ENCODE results near the gene PCBD2. TPM values are rescaled to one million over a fixed set of nuclear protein-coding genes. Genes with fewer than 3 reads are reported as not detected.
"Not testable (repeated sequence)": the region's sequence is repeated elsewhere in the genome, so short reads cannot be mapped to it uniquely, and the experiment has no call there.

Gene PCBD2
- total RNA-seq, result 10 to 100 TPM; 11.3 to 14.4 TPM

- no peaks in the 10 kb centered on the region for H3K27me3 Mint-ChIP-seq (ENCODE audit: low read depth)
- H3K27ac Mint-ChIP-seq, result peak within 1 kb of the TSS; percentile 98
- POLR2A ChIA-PET, result interaction anchor here (0.7 to 2.4 kb wide), 24 partner anchors 13 to 1853 kb away, joined by 3 to 19 read pairs (median 6); partner anchors contain the start of genes C5orf24, CAMLG, DDX46 and HSPA4
- H3K36me3 Mint-ChIP-seq (ENCODE audit: low read depth), result peaks cover 23% of the 10 kb centered on the region
- H3K4me1 Mint-ChIP-seq (ENCODE audit: low read depth), result peaks cover 27% of the 10 kb centered on the region
- no peaks in the 10 kb centered on the region for H3K9me3 Mint-ChIP-seq (ENCODE audit: insufficient read depth)
- ATAC-seq (peak; percentile 88), DNase-seq (peak; percentile 94)
- peak within 1 kb of the TSS; percentile 94 for H3K4me3 Mint-ChIP-seq
- CTCF ChIA-PET, result interaction anchor here (0.7 to 4.9 kb wide), 36 partner anchors 9 to 494 kb away, joined by 3 to 38 read pairs (median 4); partner anchors contain the start of genes C5orf24, CAMLG, CDKN2AIPNL and DDX46
These were observed at the start of gene PCBD2 for GRCh38 chr5:134904610-134905245. PCBD2 (plus strand) TSS chr5:134905131; CDS start chr5:134905140, 9 bp downstream.

GRCh38 chr5:134856465-134856864 lies 48.5 kb upstream of the PCBD2 start:
- H3K9me3 Mint-ChIP-seq (ENCODE audit: insufficient read depth); ATAC-seq; CTCF ChIA-PET; DNase-seq; H3K4me3 Mint-ChIP-seq; H3K27ac Mint-ChIP-seq; H3K27me3 Mint-ChIP-seq (ENCODE audit: low read depth): not testable (repeated sequence)
- Mint-ChIP-seq H3K4me1 (ENCODE audit: low read depth) (peaks cover 29% of the 10 kb centered on the region), H3K36me3 (ENCODE audit: low read depth) (peaks cover 41% of the 10 kb centered on the region)
- POLR2A ChIA-PET, result interaction anchor here (2.8 kb wide), 1 partner anchor 11 kb away, joined by 11 read pairs; the partner anchor contains the start of gene C5orf24

- ChIA-PET POLR2A (interaction anchor here (1.0 to 2.8 kb wide), 2 partner anchors 10 to 12 kb away, joined by 3 to 11 read pairs; partner anchors contain the start of gene C5orf24), CTCF (interaction anchor here (0.8 to 1.0 kb wide), 2 partner anchors 16 to 48 kb away, joined by 3 read pairs; partner anchors contain the start of gene PCBD2)
- Mint-ChIP-seq H3K27ac (no peak overlapping the region), H3K9me3 (ENCODE audit: insufficient read depth) (no peaks in the 10 kb centered on the region), H3K36me3 (ENCODE audit: low read depth) (peaks cover 41% of the 10 kb centered on the region), H3K27me3 (ENCODE audit: low read depth) (no peaks in the 10 kb centered on the region), H3K4me3 (no peak overlapping the region), H3K4me1 (ENCODE audit: low read depth) (peaks cover 22% of the 10 kb centered on the region)
- DNase-seq (no peak), ATAC-seq (no peak)
These were observed 47.5 kb upstream of the PCBD2 start for GRCh38 chr5:134857401-134857800.

GRCh38 chr5:134864707-134865106 lies 40.2 kb upstream of the PCBD2 start:
- POLR2A ChIA-PET, result interaction anchor here (1.2 to 1.4 kb wide), 2 partner anchors 9 to 40 kb away, joined by 3 to 7 read pairs; partner anchors contain the start of genes PCBD2 and TXNDC15
- peaks cover 13% of the 10 kb centered on the region for H3K36me3 Mint-ChIP-seq (ENCODE audit: low read depth)
- H3K4me3 Mint-ChIP-seq, result no peak overlapping the region
- ATAC-seq, result no peak
- no peaks in the 10 kb centered on the region for H3K4me1 Mint-ChIP-seq (ENCODE audit: low read depth)
- CTCF ChIA-PET, result interaction anchor here (1.1 to 3.6 kb wide), 2 partner anchors 13 to 40 kb away, joined by 3 to 10 read pairs; partner anchors contain the start of gene PCBD2
- H3K27me3 Mint-ChIP-seq (ENCODE audit: low read depth), result no peaks in the 10 kb centered on the region
- H3K9me3 Mint-ChIP-seq (ENCODE audit: insufficient read depth), result no peaks in the 10 kb centered on the region
- no peak overlapping the region for H3K27ac Mint-ChIP-seq
- no peak for DNase-seq

GRCh38 chr5:134873494-134873893 lies 31.4 kb upstream of the PCBD2 start:
- peak overlapping the region; percentile 72 for H3K27ac Mint-ChIP-seq
- DNase-seq (peak; percentile 32), ATAC-seq (no peak)
- peaks cover 34% of the 10 kb centered on the region for H3K4me1 Mint-ChIP-seq (ENCODE audit: low read depth)
- H3K9me3 Mint-ChIP-seq (ENCODE audit: insufficient read depth), result no peaks in the 10 kb centered on the region
- no peaks in the 10 kb centered on the region for H3K27me3 Mint-ChIP-seq (ENCODE audit: low read depth)
- H3K4me3 Mint-ChIP-seq, result peak overlapping the region; percentile 97
- ChIA-PET POLR2A (interaction anchor here (0.7 to 2.6 kb wide), 10 partner anchors 8 to 116 kb away, joined by 3 to 17 read pairs (median 4); partner anchors contain the start of genes C5orf24 and PCBD2), CTCF (interaction anchor here (0.8 to 1.6 kb wide), 8 partner anchors 16 to 135 kb away, joined by 3 to 10 read pairs (median 4); partner anchors contain the start of genes C5orf24, CAMLG and PCBD2)
- peaks cover 19% of the 10 kb centered on the region for H3K36me3 Mint-ChIP-seq (ENCODE audit: low read depth)

GRCh38 chr5:134873987-134874830 lies 30.7 kb upstream of the PCBD2 start, which contains the start of gene TXNDC15:
TXNDC15 (plus strand) TSS chr5:134874371; CDS start chr5:134874428, 57 bp downstream.
- H3K27me3 Mint-ChIP-seq (ENCODE audit: low read depth), result no peaks in the 10 kb centered on the region
- ChIA-PET CTCF (interaction anchor here (0.8 to 1.6 kb wide), 7 partner anchors 17 to 136 kb away, joined by 3 to 10 read pairs (median 3); partner anchors contain the start of genes C5orf24, CAMLG and PCBD2), POLR2A (interaction anchor here (0.7 to 2.6 kb wide), 11 partner anchors 9 to 116 kb away, joined by 3 to 17 read pairs (median 4); partner anchors contain the start of genes C5orf24 and PCBD2)
- peaks cover 42% of the 10 kb centered on the region for H3K4me1 Mint-ChIP-seq (ENCODE audit: low read depth)
- peaks cover 21% of the 10 kb centered on the region for H3K36me3 Mint-ChIP-seq (ENCODE audit: low read depth)
- H3K9me3 Mint-ChIP-seq (ENCODE audit: insufficient read depth), result no peaks in the 10 kb centered on the region
- ATAC-seq, result peak; percentile 95
- H3K4me3 Mint-ChIP-seq, result peak within 1 kb of the TSS; percentile 97
- peak; percentile 87 for DNase-seq
- peak within 1 kb of the TSS; percentile 98 for H3K27ac Mint-ChIP-seq

- no peaks in the 10 kb centered on the region for H3K27me3 Mint-ChIP-seq (ENCODE audit: low read depth)
- POLR2A ChIA-PET, result interaction anchor here (1.5 to 2.6 kb wide), 3 partner anchors 26 to 30 kb away, joined by 3 to 17 read pairs (median 9); partner anchors contain the start of gene PCBD2
- DNase-seq (peak; percentile 58), ATAC-seq (peak; percentile 34)
- H3K36me3 Mint-ChIP-seq (ENCODE audit: low read depth), result peaks cover 25% of the 10 kb centered on the region
- H3K4me1 Mint-ChIP-seq (ENCODE audit: low read depth), result peaks cover 47% of the 10 kb centered on the region
- no peaks in the 10 kb centered on the region for H3K9me3 Mint-ChIP-seq (ENCODE audit: insufficient read depth)
- H3K4me3 Mint-ChIP-seq, result peak overlapping the region; percentile 97
- CTCF ChIA-PET, result interaction anchor here (1.5 to 2.1 kb wide), 2 partner anchors 29 to 30 kb away, joined by 9 to 10 read pairs; partner anchors contain the start of gene PCBD2
- H3K27ac Mint-ChIP-seq, result peak overlapping the region; percentile 98
These were observed 29.9 kb upstream of the PCBD2 start for GRCh38 chr5:134874831-134875655.

- peak; percentile 31 for DNase-seq
- CTCF ChIA-PET, result interaction anchor here (2.1 kb wide), 1 partner anchor 27 kb away, joined by 9 read pairs; the partner anchor contains the start of gene PCBD2
- Mint-ChIP-seq H3K9me3 (ENCODE audit: insufficient read depth) (no peaks in the 10 kb centered on the region), H3K4me1 (ENCODE audit: low read depth) (peaks cover 50% of the 10 kb centered on the region), H3K27me3 (ENCODE audit: low read depth) (no peaks in the 10 kb centered on the region), H3K27ac (peak overlapping the region; percentile 78), H3K4me3 (peak overlapping the region; percentile 97), H3K36me3 (ENCODE audit: low read depth) (peaks cover 29% of the 10 kb centered on the region)
- POLR2A ChIA-PET, result interaction anchor here (0.7 to 1.4 kb wide), 4 partner anchors 28 to 32 kb away, joined by 3 to 7 read pairs (median 4); partner anchors contain the start of genes C5orf24 and PCBD2
- peak; percentile 7 for ATAC-seq
These were observed 27.8 kb upstream of the PCBD2 start for GRCh38 chr5:134877159-134877558.

- ChIA-PET CTCF (no interaction called here), POLR2A (interaction anchor here (1.1 kb wide), 1 partner anchor 26 kb away, joined by 5 read pairs; no protein-coding TSS in a partner anchor)
- H3K9me3 Mint-ChIP-seq (ENCODE audit: insufficient read depth), result no peaks in the 10 kb centered on the region
- peaks cover 47% of the 10 kb centered on the region for H3K4me1 Mint-ChIP-seq (ENCODE audit: low read depth)
- no peak overlapping the region for H3K27ac Mint-ChIP-seq
- peaks cover 29% of the 10 kb centered on the region for H3K36me3 Mint-ChIP-seq (ENCODE audit: low read depth)
- no peak overlapping the region for H3K4me3 Mint-ChIP-seq
- no peak for ATAC-seq
- no peaks in the 10 kb centered on the region for H3K27me3 Mint-ChIP-seq (ENCODE audit: low read depth)
- no peak for DNase-seq
These were observed 26.5 kb upstream of the PCBD2 start for GRCh38 chr5:134878403-134878802.

GRCh38 chr5:134879456-134879855 lies 25.5 kb upstream of the PCBD2 start:
- Mint-ChIP-seq H3K9me3 (ENCODE audit: insufficient read depth) (no peaks in the 10 kb centered on the region), H3K4me1 (ENCODE audit: low read depth) (peaks cover 45% of the 10 kb centered on the region), H3K27me3 (ENCODE audit: low read depth) (no peaks in the 10 kb centered on the region), H3K36me3 (ENCODE audit: low read depth) (peaks cover 29% of the 10 kb centered on the region), H3K4me3 (no peak overlapping the region), H3K27ac (no peak overlapping the region)
- ChIA-PET POLR2A (no interaction called here), CTCF (interaction anchor here (1.1 kb wide), 1 partner anchor 25 kb away, joined by 3 read pairs; the partner anchor contains the start of gene PCBD2)
- DNase-seq (no peak), ATAC-seq (no peak)

All from activated CD8-positive, alpha-beta T cell treated with anti-CD3 and anti-CD28 coated beads, Interleukin-2, amount 10 ng/mL, durations not matched to agents 7 days and 5 days (primary cell).